SKM-1 treated with dmso at 0.1 percent for 144 hours (cell line): Measurements from ENCODE around the gene SFRP5.

Experiments
- DNase-seq: peaks from one replicate; lab custom pipeline; 2025; ENCODE audit not compliant: unreplicated experiment; lab: John Stamatoyannopoulos, UW

The SFRP5 gene

GRCh38 chr10:97736902-97737769 is 34.7 kb downstream of the SFRP5 start, which contains the start of gene ZFYVE27:
Gene ZFYVE27 (plus strand): TSS chr10:97737128. CDS start chr10:97738478, 1,350 bp downstream.
- DNase-seq = peak; percentile 92

GRCh38 chr10:97736403-97736901 is 35.3 kb downstream of the SFRP5 start:
- peak; percentile 46 for DNase-seq

GRCh38 chr10:97734021-97734420 is 37.8 kb downstream of the SFRP5 start:
- DNase-seq = no peak

GRCh38 chr10:97733256-97733655 is 38.5 kb downstream of the SFRP5 start:
- no peak for DNase-seq

GRCh38 chr10:97732052-97732359 is 39.8 kb downstream of the SFRP5 start:
- DNase-seq = no peak

GRCh38 chr10:97731346-97732051 is 40.3 kb downstream of the SFRP5 start:
- peak; percentile 78 for DNase-seq

GRCh38 chr10:97729014-97729413 is 42.8 kb downstream of the SFRP5 start:
- DNase-seq = peak; percentile 68

- DNase-seq = no peak
Observed at GRCh38 chr10:97726636-97727178, 45.1 kb downstream of the SFRP5 start.

GRCh38 chr10:97724341-97724941 is 47.4 kb downstream of the SFRP5 start:
- DNase-seq = peak; percentile 68

GRCh38 chr10:97723001-97723400 is 48.8 kb downstream of the SFRP5 start:
- DNase-seq = no peak

GRCh38 chr10:97721871-97722780 is 49.7 kb downstream of the SFRP5 start:
- DNase-seq = no peak

GRCh38 chr10:97719602-97720001 is 52.2 kb downstream of the SFRP5 start:
- no peak for DNase-seq

GRCh38 chr10:97718659-97719142 is 53.1 kb downstream of the SFRP5 start:
- DNase-seq = peak; percentile 9

- DNase-seq = peak; percentile 64
Observed at GRCh38 chr10:97718178-97718577, 53.6 kb downstream of the SFRP5 start.

- no peak for DNase-seq
Observed at GRCh38 chr10:97717627-97718026, 54.2 kb downstream of the SFRP5 start.
